Measurements from ENCODE around the gene SBNO1. TPM values are rescaled to one million over a fixed set of nuclear protein-coding genes. Genes with fewer than 3 reads are reported as not detected.

Gene SBNO1
- total RNA-seq: 33.6 and 41.1 TPM in 2 replicates

GRCh38 chr12:123364532-123365024 lies at the start of gene SBNO1:
TSS of gene SBNO1 (minus strand) at chr12:123364847. CDS start at chr12:123350441, 14,406 bp downstream.

Small RNA genes within 50 kb of the gene (small RNA-seq; reads per million reads assigned to genes)
- gene RF00019 (not detected), gene RNA5SP375 (not detected)

Other genes starting within 250 kb of the SBNO1 start
- gene PITPNM2, start 213.8 kb downstream of the SBNO1 start, total RNA-seq: 7.5 and 7.6 TPM in 2 replicates
- gene MPHOSPH9, start 131.7 kb downstream of the SBNO1 start, total RNA-seq: 48.5 and 51.8 TPM in 2 replicates
- 11.5 and 12.2 TPM in 2 replicates for gene MTRFR, start 131.4 kb downstream of the SBNO1 start, total RNA-seq
- gene CDK2AP1, start 93.0 kb downstream of the SBNO1 start, total RNA-seq: 274 and 291 TPM in 2 replicates
- gene KMT5A, start 19.3 kb upstream of the SBNO1 start, total RNA-seq: 45.5 and 49.0 TPM in 2 replicates
- 6.1 and 7.1 TPM in 2 replicates for gene RILPL2, start 71.8 kb upstream of the SBNO1 start, total RNA-seq
- gene SNRNP35, start 93.3 kb upstream of the SBNO1 start, total RNA-seq: 12.0 and 12.6 TPM in 2 replicates
- gene RILPL1, start 168.9 kb upstream of the SBNO1 start, total RNA-seq: 11.2 and 13.3 TPM in 2 replicates
- gene TMED2, start 219.7 kb upstream of the SBNO1 start, total RNA-seq: 582 and 597 TPM in 2 replicates
- 16.2 and 17.9 TPM in 2 replicates for gene DDX55, start 237.3 kb upstream of the SBNO1 start, total RNA-seq

Data from articular chondrocyte of knee joint (primary cell).